ENCODE data around the gene NABP1. TPM values are rescaled to one million over a fixed set of nuclear protein-coding genes. Genes with fewer than 3 reads are reported as not detected.

Gene NABP1
- total RNA-seq, 4 donors from 2014 or later = 31.4 to 273 (median 211) TPM

GRCh38 chr2:191653667-191654391 is 24.1 kb upstream of the NABP1 start:
- Histone ChIP-seq H3K4me3 (no peak overlapping the region), H3K27ac (no peak overlapping the region), H3K9me3 (no peaks in the 10 kb centered on the region), H3K36me3 (no peaks in the 10 kb centered on the region), H3K27me3 (no peaks in the 10 kb centered on the region), H3K4me1 (no peaks in the 10 kb centered on the region)
- DNase-seq = no peak
- TF ChIP-seq POLR2A (IDR thresholded peaks at IDR 0.05) (no peak), CTCF (IDR thresholded peaks at IDR 0.05) (no peak)

- Histone ChIP-seq H3K27ac (no peak overlapping the region), H3K36me3 (no peaks in the 10 kb centered on the region), H3K9me3 (no peaks in the 10 kb centered on the region), H3K4me1 (no peaks in the 10 kb centered on the region), H3K27me3 (no peaks in the 10 kb centered on the region), H3K4me3 (no peak overlapping the region)
- DNase-seq = no peak
- TF ChIP-seq CTCF (IDR thresholded peaks at IDR 0.05) (no peak), POLR2A (IDR thresholded peaks at IDR 0.05) (no peak)
Measured at GRCh38 chr2:191656391-191656790, 21.5 kb upstream of the NABP1 start.

- Histone ChIP-seq H3K27me3 (no peaks in the 10 kb centered on the region), H3K4me1 (no peaks in the 10 kb centered on the region), H3K9me3 (no peaks in the 10 kb centered on the region), H3K36me3 (no peaks in the 10 kb centered on the region), H3K27ac (no peak overlapping the region), H3K4me3 (no peak overlapping the region)
- TF ChIP-seq POLR2A (IDR thresholded peaks at IDR 0.05) (no peak), CTCF (IDR thresholded peaks at IDR 0.05) (no peak)
- DNase-seq = no peak
Measured at GRCh38 chr2:191656792-191657191, 21.1 kb upstream of the NABP1 start.

- Histone ChIP-seq H3K27me3 (no peaks in the 10 kb centered on the region), H3K27ac (no peak overlapping the region), H3K4me3 (no peak overlapping the region), H3K36me3 (no peaks in the 10 kb centered on the region), H3K4me1 (no peaks in the 10 kb centered on the region), H3K9me3 (no peaks in the 10 kb centered on the region)
- TF ChIP-seq POLR2A (IDR thresholded peaks at IDR 0.05) (no peak), CTCF (IDR thresholded peaks at IDR 0.05) (no peak)
- no peak for DNase-seq
Measured at GRCh38 chr2:191657977-191658376, 20.0 kb upstream of the NABP1 start.

- no peak overlapping the region for H3K27ac ChIP-seq
Measured at GRCh38 chr2:191659198-191659597, 18.7 kb upstream of the NABP1 start.

More at GRCh38 chr2:191659198-191659597, 18.7 kb upstream of the NABP1 start:
- H3K27me3 ChIP-seq = no peaks in the 10 kb centered on the region
- H3K9me3 ChIP-seq = no peaks in the 10 kb centered on the region
- TF ChIP-seq CTCF (IDR thresholded peaks at IDR 0.05) (no peak), POLR2A (IDR thresholded peaks at IDR 0.05) (no peak)
- no peak for DNase-seq
- H3K36me3 ChIP-seq = no peaks in the 10 kb centered on the region
- H3K4me3 ChIP-seq = no peak overlapping the region
- no peaks in the 10 kb centered on the region for H3K4me1 ChIP-seq

Data from Peyer's patch (tissue), 4 donors.